HepG2 (cell line): Measurements from ENCODE around the gene ATP6V0D1. TPM values are rescaled to one million over a fixed set of nuclear protein-coding genes. Genes with fewer than 3 reads are reported as not detected.

Source experiments
- ATAC-seq: fragments of 200-7000 bp; cut with Tn5 transposase; 3 replicates; pipeline ENCODE4 v1.9.1; 2020; ENCODE audit warnings: mild to moderate bottlenecking, moderate library complexity
- BruUV-seq: library from RNA; stranded (reverse); fragments of 400-500 nt; replicated peaks from 2 replicates; lab custom pipeline; 2021; lab: Mats Ljungman, UMichigan
- CTCF ChIA-PET: fragments of 300-600 bp; formaldehyde crosslinking; extraction: SDS; loops from one replicate; lab custom pipeline; 2021; ENCODE audit warnings: low total read pairs, inconsistent platforms, low intra/inter-chr PET ratio; lab: Yijun Ruan, JAX
- POLR2A ChIA-PET: fragments of 350-600 bp; sonication (Branson Sonifier 250); formaldehyde crosslinking; loops from one replicate; lab custom pipeline; 2020; ENCODE audit warnings: antibody characterized with exemption, inconsistent platforms; lab: Yijun Ruan, JAX
- DNase-seq: peaks from one replicate; pipeline ENCODE4 v3.0.0-alpha.2; 2015; ENCODE audit warnings: low spot score
- FAIRE-seq: peaks from 3 replicates; lab custom pipeline; 2011; peaks lifted over from hg19 to GRCh38; lab: Jason Lieb, UNC
- H2AFZ ChIP-seq: one replicate; pipeline ENCODE4 v1.6.1; 2011; ENCODE audit warnings: low read length, inconsistent platforms
- H3K27ac ChIP-seq: fragments of 300-600 bp; 3 replicates; pipeline ENCODE4 v1.8.0; 2011; ENCODE audit warnings: mixed run types, mild to moderate bottlenecking, mixed read lengths, low read length, inconsistent platforms; ENCODE audit not compliant: insufficient read depth; ENCODE audit errors: extremely low read length
- H3K27me3 ChIP-seq, 2 experiments: fragments of 200-600 bp in 1 of 2; 2 replicates in 1 of 2; 3 replicates in 1 of 2; pipeline versions ENCODE4 v1.6.0 to v1.8.0; 2011; ENCODE audit warnings: low read length in 2 of 2, mild to moderate bottlenecking in 2 of 2, moderate library complexity in 2 of 2, inconsistent platforms in 1 of 2; ENCODE audit not compliant: insufficient read depth in 2 of 2, control insufficient read depth in 1 of 2
- H3K36me3 ChIP-seq, 2 experiments: fragments of 200-600 bp in 1 of 2; replicated peaks in 1 of 2; 2 replicates in 1 of 2; 3 replicates in 1 of 2; pipeline versions ENCODE4 v1.5.1 to v1.8.0; 2011; ENCODE audit warnings: low read length in 2 of 2, inconsistent platforms in 1 of 2; ENCODE audit not compliant: insufficient read depth in 2 of 2, control insufficient read depth in 1 of 2
- H3K4me1 ChIP-seq: 2 replicates; pipeline ENCODE4 v1.5.1; 2012; ENCODE audit warnings: low read length, inconsistent platforms; ENCODE audit not compliant: insufficient read depth
- H3K4me2 ChIP-seq: 2 replicates; pipeline ENCODE4 v1.6.0; 2011; ENCODE audit warnings: low read depth, low read length, inconsistent platforms
- H3K4me3 ChIP-seq, 3 experiments: fragments of 200-600 bp in 1 of 3; sonication (generic), shearing (Covaris generic) in 1 of 3; replicated peaks in 1 of 3; 2 replicates each; pipeline ENCODE4 v1.5.1; 2011 to 2016; ENCODE audit warnings: low read length in 3 of 3, inconsistent platforms in 2 of 3, low read depth in 2 of 3, mild to moderate bottlenecking in 2 of 3, control low read depth in 1 of 3, mixed read lengths in 1 of 3; ENCODE audit not compliant: insufficient read depth in 1 of 3
- H3K79me2 ChIP-seq: one replicate; pipeline ENCODE4 v1.6.1; 2011; ENCODE audit warnings: low read length, inconsistent platforms; ENCODE audit not compliant: insufficient read depth
- H3K9ac ChIP-seq: 2 replicates; pipeline ENCODE4 v1.6.0; 2011; ENCODE audit warnings: mild to moderate bottlenecking, low read depth, low read length, inconsistent platforms; ENCODE audit not compliant: insufficient read depth
- H3K9me3 ChIP-seq: 2 replicates; pipeline ENCODE4 v1.5.1; 2012; ENCODE audit warnings: mild to moderate bottlenecking, low read length
- H4K20me1 ChIP-seq: 2 replicates; pipeline ENCODE4 v1.6.0; 2011; ENCODE audit warnings: inconsistent platforms, mild to moderate bottlenecking, low read length, moderate library complexity; ENCODE audit not compliant: insufficient read depth
- ATF7 ChIP-seq, 2 experiments: fragments of 450-650 bp in 1 of 2; sonication (generic) in 1 of 2; formaldehyde crosslinking in 1 of 2; IDR thresholded peaks; 2 replicates each; pipeline versions ENCODE4 v1.4.0 to v1.6.1; 2016 to 2020; ENCODE audit warnings: antibody characterized with exemption in 1 of 2, mild to moderate bottlenecking in 1 of 2, missing genetic modification reagents in 1 of 2
- CREB1 ChIP-seq, 2 experiments: fragments of 450-650 bp in 1 of 2; IDR thresholded peaks; 2 replicates each; pipeline ENCODE4 v1.6.1; 2016 to 2017; ENCODE audit warnings: control low read depth in 1 of 2, mild to moderate bottlenecking in 1 of 2, missing compliant biosample characterization in 1 of 2, missing genetic modification characterization in 1 of 2
- KMT2A ChIP-seq: sonication (generic); formaldehyde crosslinking; IDR thresholded peaks from 2 replicates; pipeline ENCODE4 v1.4.0; 2020; ENCODE audit warnings: missing genetic modification reagents
- USF2 ChIP-seq, 2 experiments: sonication (generic) in 1 of 2; formaldehyde crosslinking in 1 of 2; IDR thresholded peaks; 2 replicates each; pipeline versions ENCODE4 v1.5.1 to v1.6.1; 2011 to 2020; ENCODE audit warnings: borderline replicate concordance in 1 of 2, low read depth in 1 of 2, low read length in 1 of 2, mild to moderate bottlenecking in 1 of 2, missing genetic modification reagents in 1 of 2, moderate library complexity in 1 of 2
- YEATS2 ChIP-seq: sonication (generic); formaldehyde crosslinking; IDR thresholded peaks from 2 replicates; pipeline ENCODE4 v1.4.0; 2020; ENCODE audit warnings: missing genetic modification reagents, borderline replicate concordance
- ZNF543 ChIP-seq: sonication (generic); formaldehyde crosslinking; IDR thresholded peaks from 2 replicates; pipeline ENCODE4 v1.4.0; 2020; ENCODE audit warnings: mild to moderate bottlenecking, missing genetic modification reagents
- WGBS: methylation state at CpG from one replicate; pipeline ENCODE4 v1.1.6; 2017; ENCODE audit warnings: low lambda C conversion rate; 5-methylcytosine and 5-hydroxymethylcytosine counted together
- in situ Hi-C: cut with HindIII; loops from 2 replicates; pipeline ENCODE4 v1.10.0; 2017; ENCODE audit warnings: low pct_unique_long_range_greater_than_20kb; ENCODE audit not compliant: extremely low pct_ligation_motif_present
- intact Hi-C: fragments of 100-400 bp; cut with micrococcal nuclease; formaldehyde crosslinking; loops from one replicate; pipeline ENCODE4 v1.10.0; 2022; ENCODE audit not compliant: unreplicated experiment
- polyA plus RNA-seq, 8 experiments: library from polyadenylated mRNA; depleted of rRNA in 3 of 8; stranded (reverse) in 7 of 8; unstranded in 1 of 8; fragments of >200 nt; fragmentation: Illumina TruSeq in 4 of 8; extraction: Trizol in 4 of 8; gene quantifications; 2 replicates each; pipeline versions ENCODE4 v1.2.1 to v1.2.3, GENCODE V29; 2011 to 2016; ENCODE audit warnings: low read depth in 4 of 8, missing spikeins in 1 of 8, mixed read lengths in 1 of 8; ENCODE audit not compliant: insufficient read depth in 1 of 8
- total RNA-seq, 5 experiments: library from RNA; depleted of rRNA; stranded (reverse); fragments of >200 nt; fragmentation: Illumina TruSeq; extraction: Trizol; gene quantifications; 2 replicates each; pipeline ENCODE4 v1.2.3, GENCODE V29; 2016; ENCODE audit warnings: low read depth in 1 of 5

The ATP6V0D1 gene
- total and polyA plus RNA-seq, 2 of the 13 experiments (the other 11 are each of a cell fraction or from before 2014, with no cell fraction given): 51.1 to 61.3 TPM

- TF ChIP-seq USF2 (IDR thresholded peaks at IDR 0.05; ENCODE audit: low read depth, low read length) (no peak), USF2 (CRISPR knock-in tag; IDR thresholded peaks at IDR 0.05; ENCODE audit: borderline replicate concordance) (no peak), ZNF543 (CRISPR knock-in tag) (no peak), ATF7 (IDR thresholded peaks at IDR 0.05) (peak; percentile 80), ATF7 (CRISPR knock-in tag; IDR thresholded peaks at IDR 0.05) (no peak), CREB1 (IDR thresholded peaks at IDR 0.05) (0 out of 2 replicates have a peak, but pooled peaks have one; percentile 10), CREB1 (CRISPR knock-in tag; IDR thresholded peaks at IDR 0.05) (no peak), KMT2A (CRISPR knock-in tag) (no peak)
These were observed 61.5 kb downstream of the ATP6V0D1 start (continued) for GRCh38 chr16:67419502-67419901.

GRCh38 chr16:67417333-67418061, 63.5 kb downstream of the ATP6V0D1 start:
- H3K4me1 ChIP-seq: peaks cover 32% of the 10 kb centered on the region
- intact Hi-C loops: loop anchor here (2.0 kb wide), 1 partner anchor 91 kb away; the partner anchor contains the start of genes KCTD19 and LRRC36
- no peak overlapping the region for H3K4me3 ChIP-seq
- no peak for TF ChIP-seq YEATS2
- ChIA-PET CTCF (interaction anchor here (2.3 kb wide), 1 partner anchor 138 kb away, joined by 7 read pairs; the partner anchor contains the start of gene PLEKHG4), POLR2A (interaction anchor here (1.1 kb wide), 1 partner anchor 11 kb away, joined by 3 read pairs; no protein-coding TSS in a partner anchor)
- H3K27ac ChIP-seq: no peak overlapping the region
- H3K79me2 ChIP-seq: no peaks in the 10 kb centered on the region
- no peak overlapping the region for H2AFZ ChIP-seq
- FAIRE-seq (no peak), DNase-seq (no peak), ATAC-seq (no peak)
- H3K27me3 ChIP-seq: peaks cover under 1 to 17% of the 10 kb centered on the region in 2 experiments; a peak in 3 of 5 replicates
- H3K4me2 ChIP-seq: no peak overlapping the region
- BruUV-seq: no TSS peak
- no peaks in the 10 kb centered on the region for H4K20me1 ChIP-seq
- H3K36me3 ChIP-seq: no peaks in the 10 kb centered on the region
- WGBS: 7% methylated on average over 2 of the region's 2 CpGs
- H3K9ac ChIP-seq: no peak overlapping the region
- in situ Hi-C loops: no loop called here
- H3K9me3 ChIP-seq: no peaks in the 10 kb centered on the region
